H1 (cell line): ENCODE results near the gene SNX21. TPM values are rescaled to one million over a fixed set of nuclear protein-coding genes. Genes with fewer than 3 reads are reported as not detected.

ENCODE experiments used
- GABPA ChIP-seq: IDR thresholded peaks from 2 replicates; pipeline ENCODE4 v1.6.1; 2011; ENCODE audit warnings: mild to moderate bottlenecking, low read length, moderate library complexity, borderline replicate concordance; ENCODE audit not compliant: insufficient read depth
- PHF8 ChIP-seq: fragments of 200-600 bp; sonication (generic); conservative IDR thresholded peaks from 2 replicates; pipeline ENCODE4 v1.7.1; 2012; ENCODE audit warnings: low read depth, mild to moderate bottlenecking, inconsistent platforms, low read length, moderate library complexity
- SAP30 ChIP-seq: fragments of 300-600 bp; sonication (generic); IDR thresholded peaks from 2 replicates; pipeline ENCODE4 v1.7.1; 2012; ENCODE audit warnings: low read length, moderate library complexity, mild to moderate bottlenecking, inconsistent platforms; ENCODE audit not compliant: insufficient read depth, insufficient replicate concordance
- SIN3A ChIP-seq, 2 experiments: IDR thresholded peaks in 1 of 2; conservative IDR thresholded peaks in 1 of 2; 2 replicates each; pipeline ENCODE4 v1.6.1; 2011 to 2012; ENCODE audit warnings: low read length in 2 of 2, improper control_type of control experiment in 1 of 2, low read depth in 1 of 2, mild to moderate bottlenecking in 1 of 2
- SP2 ChIP-seq: IDR thresholded peaks from 2 replicates; pipeline ENCODE4 v1.6.1; 2012; ENCODE audit warnings: mild to moderate bottlenecking, low read length, inconsistent platforms
- SP4 ChIP-seq: IDR thresholded peaks from 2 replicates; pipeline ENCODE4 v1.6.1; 2012; ENCODE audit warnings: low read length, inconsistent platforms
- TAF1 ChIP-seq: IDR thresholded peaks from 2 replicates; pipeline ENCODE4 v1.6.1; 2011; ENCODE audit warnings: mild to moderate bottlenecking, low read depth, low read length
- TEAD4 ChIP-seq: IDR thresholded peaks from 2 replicates; pipeline ENCODE4 v1.6.1; 2012; ENCODE audit warnings: low read depth, low read length, inconsistent platforms, mixed read lengths
- ZNF274 ChIP-seq: IDR thresholded peaks from 2 replicates; pipeline ENCODE4 v1.7.0; 2012; ENCODE audit warnings: low read length, borderline replicate concordance; ENCODE audit errors: extremely low read depth
- polyA plus RNA-seq, 7 experiments: library from polyadenylated mRNA; depleted of rRNA in 3 of 7; stranded (reverse) in 5 of 7; unstranded in 2 of 7; fragments of >200 nt in 5 of 7; fragments of 200-250 nt in 2 of 7; gene quantifications; 1 replicate in 5 of 7; 2 replicates in 1 of 7; 4 replicates in 1 of 7; pipeline versions ENCODE4 v1.2.1 to v1.2.3, GENCODE V29; 2011 to 2013; ENCODE audit warnings: missing spikeins in 2 of 7, mixed read lengths in 2 of 7
- total RNA-seq: library from RNA; stranded (reverse); fragmentation: NEBNext Ultra II Directional; extraction: Animal tissue kit (Norgen Biotek cat#: 25700); gene quantifications from 2 replicates; pipeline ENCODE4 v1.2.1, GENCODE V29; 2021
- TF ChIP-seq, protein P1 (sequence below): IDR thresholded peaks from 2 replicates; pipeline ENCODE4 v1.6.1; 2012; ENCODE audit warnings: inconsistent platforms

The SNX21 gene
- total and polyA plus RNA-seq, 2 of the 8 experiments (the other 6 are each of a cell fraction or from before 2014, with no cell fraction given), result 15.8 to 16.8 TPM

GRCh38 chr20:45857114-45857881, 23.7 kb downstream of the SNX21 start, which contains the start of the genes ACOT8 and ZSWIM3 (continued):
- TF ChIP-seq ZNF274, result no peak
- peak; percentile 79 for TF ChIP-seq TAF1
- TF ChIP-seq SAP30, result peak; percentile 57
- peak; percentile 99 for TF ChIP-seq SP2
- peak; percentile 79; the same call in 1 of the 2 replicates for TF ChIP-seq SP4
- TF ChIP-seq PHF8, result peak; percentile 54; the same call in 1 of the 2 replicates
- no peak for TF ChIP-seq TEAD4
- TF ChIP-seq, protein P1, sequence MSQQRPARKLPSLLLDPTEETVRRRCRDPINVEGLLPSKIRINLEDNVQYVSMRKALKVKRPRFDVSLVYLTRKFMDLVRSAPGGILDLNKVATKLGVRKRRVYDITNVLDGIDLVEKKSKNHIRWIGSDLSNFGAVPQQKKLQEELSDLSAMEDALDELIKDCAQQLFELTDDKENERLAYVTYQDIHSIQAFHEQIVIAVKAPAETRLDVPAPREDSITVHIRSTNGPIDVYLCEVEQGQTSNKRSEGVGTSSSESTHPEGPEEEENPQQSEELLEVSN, result no peak
- peak; percentile 66 to 77; a peak in 3 of 4 replicates for TF ChIP-seq SIN3A (conservative IDR thresholded peaks at IDR 0.05 in 1 of 2, IDR thresholded peaks at IDR 0.05 in 1 of 2; ENCODE audit: low read depth in 1 of 2, low read length in 2 of 2)
- TF ChIP-seq GABPA, result peak; percentile 98
